Heart left ventricle (tissue), 16 donors: ENCODE measurements around the gene WDR7. TPM values are rescaled to one million over a fixed set of nuclear protein-coding genes. Genes with fewer than 3 reads are reported as not detected.

Experiments used
- ATAC-seq, 4 donors: fragments of 200-7000 bp; cut with Tn5 transposase; one replicate each; pipeline ENCODE4 v1.9.1; 2020 to 2022; ENCODE audit warnings: moderate library complexity in 4 of 4, mild to moderate bottlenecking in 3 of 4, moderate number of reproducible peaks in 1 of 4
- DNase-seq, 5 donors: peaks; one replicate each; pipeline ENCODE4 v3.0.0-alpha.2; 2020
- H3K27ac ChIP-seq, 12 donors: fragments of 200-600 bp; sonication (generic) in 4 of 12; one replicate each; pipeline versions ENCODE4 v1.5.0 to v1.8.0; 2016 to 2022; ENCODE audit warnings: mild to moderate bottlenecking in 2 of 12
- H3K27me3 ChIP-seq, 9 donors: fragments of 200-600 bp; sonication (generic) in 2 of 9; one replicate each; pipeline versions ENCODE4 v1.5.1 to v1.8.0; 2016 to 2022; ENCODE audit warnings: mild to moderate bottlenecking in 3 of 9
- H3K36me3 ChIP-seq, 9 donors: fragments of 200-600 bp; sonication (generic) in 2 of 9; one replicate each; pipeline versions ENCODE4 v1.5.0 to v1.8.0; 2018 to 2022; ENCODE audit warnings: mild to moderate bottlenecking in 2 of 9
- H3K4me1 ChIP-seq, 12 donors: fragments of 200-600 bp; sonication (generic) in 4 of 12; one replicate each; pipeline versions ENCODE4 v1.5.0 to v1.8.0; 2016 to 2022; ENCODE audit warnings: mild to moderate bottlenecking in 3 of 12
- H3K4me3 ChIP-seq, 12 donors: fragments of 200-600 bp; sonication (generic) in 4 of 12; one replicate each; pipeline versions ENCODE4 v1.5.0 to v1.8.0; 2017 to 2022; ENCODE audit warnings: mild to moderate bottlenecking in 9 of 12, moderate library complexity in 4 of 12
- H3K9me3 ChIP-seq, 12 donors: fragments of 200-600 bp; sonication (generic) in 4 of 12; one replicate each; pipeline versions ENCODE4 v1.5.0 to v1.8.0; 2016 to 2022; ENCODE audit warnings: mild to moderate bottlenecking in 1 of 12
- POLR2A ChIP-seq, 2 donors: fragments of 450-650 bp; IDR thresholded peaks; one replicate each; pipeline ENCODE4 v1.6.1; 2017; ENCODE audit warnings: antibody characterized with exemption in 2 of 2, mild to moderate bottlenecking in 2 of 2, moderate library complexity in 2 of 2
- WGBS, 4 donors: extraction: QIAGEN DNeasy Blood & Tissue Kit in 2 of 4; methylation state at CpG; one replicate each; pipeline versions ENCODE4 v1.1.5 to v1.1.7; 2013 to 2018; 5-methylcytosine and 5-hydroxymethylcytosine counted together
- intact Hi-C, 10 donors: fragments of 100-400 bp; cut with DNase I; formaldehyde crosslinking; loops; one replicate each; pipeline versions ENCODE4 v1.11.1 to v1.14.2; 2022
- polyA plus RNA-seq, 2 donors: library from polyadenylated mRNA; stranded (reverse); fragments of 200-250 nt; gene quantifications; one replicate each; pipeline ENCODE4 v1.2.3, GENCODE V29; 2013
- total RNA-seq, 9 donors: library from RNA; depleted of rRNA in 2 of 9; stranded (reverse); fragments of >200 nt in 2 of 9; fragmentation: NEBNext Ultra II Directional in 3 of 9; extraction: Animal tissue kit (Norgen Biotek cat#: 25700) in 3 of 9; gene quantifications; one replicate each; pipeline versions ENCODE4 v1.1.0 to v1.2.4, GENCODE V29; 2016 to 2023
- TF ChIP-seq, protein P1 (sequence below), 12 donors: fragments of 200-600 bp; sonication (generic) in 4 of 12; IDR thresholded peaks; one replicate each; pipeline versions ENCODE4 v1.5.0 to v1.8.0; 2018 to 2022; ENCODE audit warnings: antibody characterized with exemption in 12 of 12, mild to moderate bottlenecking in 5 of 12
- donor health status: ischemic (EF 13 %, LVEDD 7.1; RV severe dilation, severe dysfunction).
- donor health status: healthy with polysubstance abuse.
- donor health status: DM: no; HTN: yes; CAD: no.
- donor health status: DM: no; HTN: no; CAD: no.
- donor health status: ischemic (EF 25% LVEDD 6.9; RV normal size, moderate dysfunction).
- donor health status: ischemic (EF 25% LVEDD 5.7; RV mildly dilated, moderate dysfunction).
- donor health status: healthy.
- donor health status: DM: yes; HTN: yes; CAD: no.
- donor health status: ischemic (EF 35%, LVEDD 5.7; RV mildly dilated, moderate dysfunction).
- donor health status: nonischemic (EF 11% LVEDD 7.7; RV severe dilation, severe dysfunction).
- donor health status: DM: yes; HTN: yes; CAD: no.
- donor health status: PGD.
- donor health status: ischemic (EF 29% LVEDD 5.4; RV normal size, mild dysfunction).
- donor health status: nonischemic (EF 23%, LVEDD 6.1; RV moderate dilation, normal function).

Gene WDR7
- total and polyA plus RNA-seq, 11 donors: 4.3 to 33.6 (median 26.6) TPM

GRCh38 chr18:56910237-56910636, 259.1 kb downstream of the WDR7 start:
- intact Hi-C loops: no loop called here
- Histone ChIP-seq H3K4me1 (no peaks in the 10 kb centered on the region), H3K4me3 (no peak overlapping the region), H3K27ac (no peak overlapping the region), H3K9me3 (no peaks in the 10 kb centered on the region), H3K36me3 (no peaks in the 10 kb centered on the region), H3K27me3 (no peaks in the 10 kb centered on the region)
- no peak for TF ChIP-seq POLR2A (IDR thresholded peaks at IDR 0.05)
- TF ChIP-seq, protein P1, sequence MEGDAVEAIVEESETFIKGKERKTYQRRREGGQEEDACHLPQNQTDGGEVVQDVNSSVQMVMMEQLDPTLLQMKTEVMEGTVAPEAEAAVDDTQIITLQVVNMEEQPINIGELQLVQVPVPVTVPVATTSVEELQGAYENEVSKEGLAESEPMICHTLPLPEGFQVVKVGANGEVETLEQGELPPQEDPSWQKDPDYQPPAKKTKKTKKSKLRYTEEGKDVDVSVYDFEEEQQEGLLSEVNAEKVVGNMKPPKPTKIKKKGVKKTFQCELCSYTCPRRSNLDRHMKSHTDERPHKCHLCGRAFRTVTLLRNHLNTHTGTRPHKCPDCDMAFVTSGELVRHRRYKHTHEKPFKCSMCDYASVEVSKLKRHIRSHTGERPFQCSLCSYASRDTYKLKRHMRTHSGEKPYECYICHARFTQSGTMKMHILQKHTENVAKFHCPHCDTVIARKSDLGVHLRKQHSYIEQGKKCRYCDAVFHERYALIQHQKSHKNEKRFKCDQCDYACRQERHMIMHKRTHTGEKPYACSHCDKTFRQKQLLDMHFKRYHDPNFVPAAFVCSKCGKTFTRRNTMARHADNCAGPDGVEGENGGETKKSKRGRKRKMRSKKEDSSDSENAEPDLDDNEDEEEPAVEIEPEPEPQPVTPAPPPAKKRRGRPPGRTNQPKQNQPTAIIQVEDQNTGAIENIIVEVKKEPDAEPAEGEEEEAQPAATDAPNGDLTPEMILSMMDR (IDR thresholded peaks at IDR 0.05): no peak
- no peak for DNase-seq
- no peak for ATAC-seq

- no peak for ATAC-seq
These were observed 259.8 kb downstream of the WDR7 start for GRCh38 chr18:56910967-56911366.

DNA sequence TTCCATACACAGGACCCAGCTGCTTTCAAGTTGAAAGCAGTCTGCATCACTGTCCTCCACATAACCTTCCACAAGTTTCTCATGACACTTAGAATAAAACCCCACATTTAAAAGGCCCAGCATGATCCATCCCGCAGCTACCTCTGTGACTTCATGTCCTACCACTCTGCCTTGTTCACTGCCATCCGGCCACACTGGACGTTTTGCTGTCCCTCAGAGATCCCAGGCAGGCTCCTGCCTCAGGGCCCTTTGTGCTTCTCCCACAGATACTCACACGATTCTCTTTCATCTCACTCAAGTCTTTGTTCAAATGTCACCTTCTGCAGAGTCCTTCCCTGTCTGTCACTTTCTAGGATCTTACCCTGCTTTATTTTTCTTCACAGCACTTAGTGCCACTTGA, 262.8 kb downstream of the WDR7 start:
- intact Hi-C loops: no loop called here
- peaks cover 0 to 5% (median 0%) of the 10 kb centered on the region in 12 donors for H3K4me1 ChIP-seq
- H3K4me3 ChIP-seq: no peak overlapping the region
- ATAC-seq: no peak
- no peak overlapping the region for H3K27ac ChIP-seq
- no peak for DNase-seq
- H3K9me3 ChIP-seq: no peaks in the 10 kb centered on the region
- TF ChIP-seq, protein P1 (IDR thresholded peaks at IDR 0.05): no peak
- no peak for TF ChIP-seq POLR2A (IDR thresholded peaks at IDR 0.05)
- 70 to 82% (median 74%) methylated on average over 4 of the region's 4 CpGs for WGBS, 4 donors
- no peaks in the 10 kb centered on the region for H3K27me3 ChIP-seq
- H3K36me3 ChIP-seq: no peaks in the 10 kb centered on the region

More at GRCh38 chr18:56910967-56911366, 259.8 kb downstream of the WDR7 start:
- no peak for TF ChIP-seq POLR2A (IDR thresholded peaks at IDR 0.05)
- TF ChIP-seq, protein P1 (IDR thresholded peaks at IDR 0.05): no peak
- no peaks in the 10 kb centered on the region for H3K27me3 ChIP-seq
- H3K27ac ChIP-seq: no peak overlapping the region
- H3K36me3 ChIP-seq: no peaks in the 10 kb centered on the region
- H3K4me3 ChIP-seq: no peak overlapping the region
- WGBS, 4 donors: 77 to 89% (median 78%) methylated on average over 4 of the region's 4 CpGs
- no peak for DNase-seq
- intact Hi-C loops: no loop called here
- H3K9me3 ChIP-seq: no peaks in the 10 kb centered on the region
- no peaks in the 10 kb centered on the region for H3K4me1 ChIP-seq

DNA sequence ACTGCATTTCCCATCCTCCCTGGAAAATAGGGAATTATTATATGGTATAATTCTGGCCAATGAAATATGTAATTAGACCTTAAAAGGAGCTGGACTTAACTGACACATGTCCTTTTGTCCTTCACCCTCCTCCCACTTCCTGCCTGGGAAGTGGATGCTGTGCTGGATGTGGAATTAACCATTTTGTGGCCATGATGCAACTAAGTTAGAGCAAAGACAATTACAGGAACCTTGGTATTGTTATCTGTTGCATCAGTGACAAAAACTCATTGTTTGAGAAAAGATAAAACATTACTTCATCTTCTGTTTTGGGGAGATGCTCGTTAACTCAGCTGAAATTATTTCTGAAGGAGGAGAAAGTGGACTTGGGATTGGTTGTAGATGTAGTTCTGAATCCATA, 268.0 kb downstream of the WDR7 start:
- H3K27ac ChIP-seq: no peak overlapping the region
- no peaks in the 10 kb centered on the region for H3K36me3 ChIP-seq
- H3K4me3 ChIP-seq: no peak overlapping the region
- TF ChIP-seq POLR2A (IDR thresholded peaks at IDR 0.05): no peak
- TF ChIP-seq, protein P1 (IDR thresholded peaks at IDR 0.05): no peak
- DNase-seq (no peak), ATAC-seq (no peak)
- 64 to 76% (median 74%) methylated on average over 1 of the region's 1 CpG for WGBS, 4 donors
- H3K4me1 ChIP-seq: peaks cover 0 to 9% (median 0%) of the 10 kb centered on the region in 12 donors
- no peaks in the 10 kb centered on the region for H3K27me3 ChIP-seq
- intact Hi-C loops: no loop called here
- H3K9me3 ChIP-seq: no peaks in the 10 kb centered on the region
